T-cell (primary cell): ENCODE measurements around the gene GRIN2A. TPM values are rescaled to one million over a fixed set of nuclear protein-coding genes. Genes with fewer than 3 reads are reported as not detected.

Experiments
- ATAC-seq, 4 experiments: fragments of 200-7000 bp in 3 of 4; fragments of 150-1000 bp in 1 of 4; cut with Tn5 transposase; replicated peaks in 1 of 4; 1 replicate in 3 of 4; 2 replicates in 1 of 4; pipeline ENCODE4 v1.10.0; 2021; ENCODE audit warnings: moderate library complexity in 3 of 4, mild to moderate bottlenecking in 2 of 4, moderate number of reproducible peaks in 1 of 4
- CTCF ChIA-PET, 2 donors: fragments of 300-600 bp; sonication (Branson Sonifier 250); formaldehyde crosslinking; loops; one replicate each; lab custom pipeline; 2022; ENCODE audit warnings: antibody characterized with exemption in 2 of 2; lab: Charles Lee
- POLR2A ChIA-PET, 2 donors: fragments of 300-600 bp; sonication (Branson Sonifier 250); formaldehyde crosslinking; loops; one replicate each; lab custom pipeline; 2022; ENCODE audit warnings: antibody characterized with exemption in 2 of 2; lab: Charles Lee
- DNase-seq, 35 experiments: peaks; one replicate each; pipeline versions ENCODE4 v3.0.0 to v3.0.0-alpha.2; 2013 to 2023
- H3K27ac ChIP-seq: one replicate; pipeline ENCODE4 v1.5.1; 2013; ENCODE audit warnings: low read length
- H3K27me3 ChIP-seq, 2 experiments: replicated peaks in 1 of 2; 1 replicate in 1 of 2; 2 replicates in 1 of 2; pipeline versions ENCODE4 v1.6.1 to v1.7.0; 2013; ENCODE audit warnings: low read length in 1 of 2, mixed read lengths in 1 of 2; ENCODE audit not compliant: control insufficient read depth in 2 of 2, insufficient read depth in 2 of 2; ENCODE audit errors: extremely low read depth in 1 of 2
- H3K36me3 ChIP-seq, 2 donors: 1 replicate in 1 of 2; 2 replicates in 1 of 2; pipeline versions ENCODE4 v1.6.1 to v1.7.0; 2013; ENCODE audit warnings: low read length in 1 of 2; ENCODE audit not compliant: control insufficient read depth in 2 of 2, insufficient read depth in 1 of 2; ENCODE audit errors: extremely low read depth in 1 of 2
- H3K4me1 ChIP-seq, 2 experiments: 1 replicate in 1 of 2; 2 replicates in 1 of 2; pipeline versions ENCODE4 v1.6.1 to v1.7.0; 2013; ENCODE audit warnings: low read length in 2 of 2, mixed read lengths in 1 of 2; ENCODE audit not compliant: insufficient read depth in 2 of 2, control insufficient read depth in 1 of 2; ENCODE audit errors: extremely low read depth in 1 of 2
- H3K4me3 ChIP-seq, 2 donors: 1 replicate in 1 of 2; 2 replicates in 1 of 2; pipeline versions ENCODE4 v1.5.1 to v1.7.0; 2013; ENCODE audit warnings: mild to moderate bottlenecking in 2 of 2, low read length in 1 of 2, moderate library complexity in 1 of 2; ENCODE audit not compliant: control insufficient read depth in 1 of 2; ENCODE audit errors: extremely low read depth in 1 of 2
- H3K9me3 ChIP-seq: 2 replicates; pipeline ENCODE4 v1.7.0; 2013
- H3K27ac Mint-ChIP-seq, 2 donors: one replicate each; pipeline ENCODE4 v1.8.0; 2020 to 2021; ENCODE audit warnings: mild to moderate bottlenecking in 2 of 2, mixed read lengths in 2 of 2
- H3K27me3 Mint-ChIP-seq, 2 donors: one replicate each; pipeline ENCODE4 v1.8.0; 2021 to 2022; ENCODE audit warnings: mixed read lengths in 2 of 2
- H3K36me3 Mint-ChIP-seq: one replicate; pipeline ENCODE4 v1.8.0; 2021; ENCODE audit warnings: mixed read lengths
- H3K4me1 Mint-ChIP-seq, 3 donors: one replicate each; pipeline ENCODE4 v1.8.0; 2020 to 2022; ENCODE audit warnings: mixed read lengths in 3 of 3, mild to moderate bottlenecking in 1 of 3
- H3K4me3 Mint-ChIP-seq, 3 donors: one replicate each; pipeline ENCODE4 v1.8.0; 2020 to 2022; ENCODE audit warnings: mild to moderate bottlenecking in 3 of 3, mixed read lengths in 3 of 3, moderate library complexity in 3 of 3
- H3K9me3 Mint-ChIP-seq, 3 donors: one replicate each; pipeline ENCODE4 v1.8.0; 2020 to 2022; ENCODE audit warnings: mixed read lengths in 3 of 3
- WGBS: methylation state at CpG from one replicate; pipeline ENCODE4 v1.1.5; 2013; ENCODE audit warnings: missing lambda C conversion rate; ENCODE audit not compliant: insufficient coverage; 5-methylcytosine and 5-hydroxymethylcytosine counted together
- total RNA-seq, 35 experiments: library from RNA in 6 of 35; stranded (reverse) in 6 of 35; fragments of 120-200 nt in 1 of 35; gene quantifications; one replicate each; pipeline versions ENCODE4 v1.2.1 to v1.2.4 and lab custom pipeline; 2013 to 2026

GRIN2A gene
- total RNA-seq, 5 donors from 2014 or later (not counting 1 experiment from before 2014, with no cell fraction given), result 0.03 TPM; not detected in 4

DNA sequence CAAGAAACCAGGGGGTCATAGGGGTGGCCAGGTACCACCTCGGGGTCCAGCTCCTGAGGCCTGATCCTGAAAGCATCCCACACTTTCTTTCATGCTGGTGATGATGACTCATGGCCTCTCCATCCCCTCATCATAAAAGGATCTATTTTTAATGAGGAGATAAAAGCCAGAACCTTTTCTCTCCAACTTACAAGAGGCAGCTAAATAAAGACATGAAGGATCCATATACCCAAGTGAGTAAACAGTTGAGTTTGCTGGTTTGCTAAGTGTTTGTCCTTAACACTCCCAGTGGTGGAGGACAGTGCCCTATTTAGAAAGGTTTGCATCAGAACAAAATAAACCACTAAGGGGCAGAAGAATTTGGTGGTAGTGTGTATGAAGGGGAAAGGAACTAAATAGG is 383.8 kb downstream of the GRIN2A start:
- CTCF ChIA-PET, result no interaction called here
- Histone ChIP-seq H3K4me1 (no peaks in the 10 kb centered on the region), H3K36me3 (no peaks in the 10 kb centered on the region), H3K9me3 (no peaks in the 10 kb centered on the region), H3K27ac (no peak overlapping the region), H3K27me3 (no peaks in the 10 kb centered on the region), H3K4me3 (no peak overlapping the region)
- ATAC-seq, result no peak
- DNase-seq, result no peak
- POLR2A ChIA-PET, result no interaction called here
- H3K4me1 Mint-ChIP-seq, result no peaks in the 10 kb centered on the region
- H3K27me3 Mint-ChIP-seq, result peaks cover 0 to 6% of the 10 kb centered on the region in 2 donors
- no CpG with 5 or more reads among the region's 1 CpG for WGBS
- H3K36me3 Mint-ChIP-seq, result no peaks in the 10 kb centered on the region
- H3K4me3 Mint-ChIP-seq, result no peak overlapping the region
- H3K9me3 Mint-ChIP-seq, result peaks cover 5 to 6% (median 6%) of the 10 kb centered on the region in 3 donors
- no peak overlapping the region for H3K27ac Mint-ChIP-seq

GRCh38 chr16:9797306-9797705 is 384.9 kb downstream of the GRIN2A start:
- Histone ChIP-seq H3K9me3 (no peaks in the 10 kb centered on the region), H3K36me3 (no peaks in the 10 kb centered on the region), H3K4me1 (no peaks in the 10 kb centered on the region), H3K27ac (no peak overlapping the region), H3K4me3 (no peak overlapping the region), H3K27me3 (no peaks in the 10 kb centered on the region)
- ChIA-PET POLR2A (no interaction called here), CTCF (no interaction called here)
- no peak for ATAC-seq
- WGBS, result no CpG with 5 or more reads among the region's 6 CpGs
- no peaks in the 10 kb centered on the region for H3K36me3 Mint-ChIP-seq
- peaks cover 5 to 6% (median 6%) of the 10 kb centered on the region in 3 donors for H3K9me3 Mint-ChIP-seq
- H3K4me3 Mint-ChIP-seq, result no peak overlapping the region
- peaks cover 0 to 6% of the 10 kb centered on the region in 2 donors for H3K27me3 Mint-ChIP-seq
- H3K27ac Mint-ChIP-seq, result no peak overlapping the region
- no peaks in the 10 kb centered on the region for H3K4me1 Mint-ChIP-seq
- DNase-seq, result no peak

GRCh38 chr16:9793623-9794022 is 388.6 kb downstream of the GRIN2A start:
- Mint-ChIP-seq H3K27ac (no peak overlapping the region), H3K9me3 (peaks cover 0 to 6% (median 0%) of the 10 kb centered on the region in 3 donors), H3K4me1 (no peaks in the 10 kb centered on the region), H3K36me3 (no peaks in the 10 kb centered on the region), H3K4me3 (no peak overlapping the region), H3K27me3 (peaks cover 0 to 3% of the 10 kb centered on the region in 2 donors)
- Histone ChIP-seq H3K4me1 (no peaks in the 10 kb centered on the region), H3K27me3 (no peaks in the 10 kb centered on the region), H3K36me3 (no peaks in the 10 kb centered on the region), H3K27ac (no peak overlapping the region), H3K9me3 (no peaks in the 10 kb centered on the region), H3K4me3 (no peak overlapping the region)
- DNase-seq (no peak), ATAC-seq (no peak)
- POLR2A ChIA-PET, result no interaction called here
- 89% methylated on average over 1 of the region's 6 CpGs for WGBS
- CTCF ChIA-PET, result no interaction called here

DNA sequence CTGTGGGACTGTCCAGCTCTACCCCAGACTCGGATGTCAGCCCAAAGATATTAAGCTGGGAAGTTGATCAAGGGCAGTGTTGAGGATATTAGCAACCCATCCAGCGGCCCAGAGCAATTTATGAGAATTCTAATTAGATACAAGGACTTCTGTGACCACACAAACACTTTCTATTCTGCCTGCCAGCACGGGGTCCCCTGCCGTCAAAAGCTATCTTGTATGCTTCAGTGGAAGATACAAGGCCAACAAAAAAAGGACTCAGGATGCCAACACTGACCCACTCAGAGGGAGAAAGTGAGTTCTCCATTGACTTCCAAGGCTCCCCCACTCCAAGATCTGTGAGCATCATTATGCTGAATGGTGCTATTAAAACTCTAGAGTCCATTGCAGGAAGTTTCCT is 390.7 kb downstream of the GRIN2A start:
- ATAC-seq, result no peak
- peaks cover 0 to 6% (median 4%) of the 10 kb centered on the region in 3 donors for H3K9me3 Mint-ChIP-seq

GRCh38 chr16:9790199-9790598 is 392.0 kb downstream of the GRIN2A start:
- Mint-ChIP-seq H3K36me3 (no peaks in the 10 kb centered on the region), H3K27ac (no peak overlapping the region), H3K4me1 (no peaks in the 10 kb centered on the region), H3K4me3 (no peak overlapping the region), H3K27me3 (no peaks in the 10 kb centered on the region), H3K9me3 (peaks cover 0 to 6% (median 4%) of the 10 kb centered on the region in 3 donors)
- no CpG with 5 or more reads among the region's 2 CpGs for WGBS
- H3K9me3 ChIP-seq, result no peaks in the 10 kb centered on the region
- DNase-seq (no peak), ATAC-seq (no peak)
- CTCF ChIA-PET, result no interaction called here
- no peaks in the 10 kb centered on the region for H3K4me1 ChIP-seq
- H3K4me3 ChIP-seq, result no peak overlapping the region
- no peaks in the 10 kb centered on the region for H3K36me3 ChIP-seq
- POLR2A ChIA-PET, result no interaction called here
- H3K27ac ChIP-seq, result no peak overlapping the region
- H3K27me3 ChIP-seq, result no peaks in the 10 kb centered on the region

More for the DNA sequence above, 390.7 kb downstream of the GRIN2A start:
- H3K4me1 Mint-ChIP-seq, result no peaks in the 10 kb centered on the region
- no peaks in the 10 kb centered on the region for H3K36me3 Mint-ChIP-seq
- H3K27ac Mint-ChIP-seq, result no peak overlapping the region
- CTCF ChIA-PET, result no interaction called here
- no peak overlapping the region for H3K4me3 ChIP-seq
- no peaks in the 10 kb centered on the region for H3K36me3 ChIP-seq
- H3K27ac ChIP-seq, result no peak overlapping the region
- no peaks in the 10 kb centered on the region for H3K27me3 Mint-ChIP-seq
- H3K4me3 Mint-ChIP-seq, result no peak overlapping the region
- DNase-seq, result no peak
- H3K27me3 ChIP-seq, result no peaks in the 10 kb centered on the region
- H3K9me3 ChIP-seq, result no peaks in the 10 kb centered on the region
- POLR2A ChIA-PET, result no interaction called here
- no peaks in the 10 kb centered on the region for H3K4me1 ChIP-seq
- WGBS, result 62% methylated on average over 2 of the region's 4 CpGs

DNA sequence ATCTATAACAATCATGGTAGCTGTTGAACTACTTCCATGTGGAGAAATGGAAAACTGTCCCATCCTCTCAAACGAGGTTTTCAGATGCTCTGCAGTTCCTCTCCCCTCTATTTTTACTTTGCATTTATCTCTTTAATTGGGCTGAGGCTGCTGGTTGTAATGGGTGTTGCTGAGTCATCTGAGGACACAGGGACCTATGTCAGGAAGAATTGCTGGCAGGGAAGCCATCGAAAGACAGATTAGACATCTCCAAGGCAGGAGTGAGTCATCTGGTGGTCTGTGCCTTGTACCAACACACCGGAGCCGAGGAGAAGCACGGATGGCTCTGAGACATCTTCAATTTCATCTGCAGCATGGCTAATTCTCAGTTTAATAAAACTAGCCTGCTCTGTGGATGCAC is 394.5 kb downstream of the GRIN2A start:
- H3K4me3 Mint-ChIP-seq, result no peak overlapping the region
- H3K36me3 ChIP-seq, result no peaks in the 10 kb centered on the region
- H3K4me1 Mint-ChIP-seq, result no peaks in the 10 kb centered on the region
- no peaks in the 10 kb centered on the region for H3K9me3 ChIP-seq
- H3K27ac ChIP-seq, result no peak overlapping the region
- 66% methylated on average over 4 of the region's 5 CpGs for WGBS
- H3K27ac Mint-ChIP-seq, result no peak overlapping the region
- ATAC-seq, result no peak
- no peaks in the 10 kb centered on the region for H3K36me3 Mint-ChIP-seq
- no peaks in the 10 kb centered on the region for H3K27me3 Mint-ChIP-seq
- CTCF ChIA-PET, result no interaction called here
- no peaks in the 10 kb centered on the region for H3K4me1 ChIP-seq
- H3K27me3 ChIP-seq, result no peaks in the 10 kb centered on the region
- POLR2A ChIA-PET, result no interaction called here
- peaks cover 0 to 9% (median 5%) of the 10 kb centered on the region in 3 donors for H3K9me3 Mint-ChIP-seq
- DNase-seq, result no peak
- no peak overlapping the region for H3K4me3 ChIP-seq

- no peak overlapping the region for H3K4me3 ChIP-seq
- H3K27me3 ChIP-seq, result peaks cover 0 to 2% of the 10 kb centered on the region in 2 experiments
- ChIA-PET POLR2A (no interaction called here), CTCF (no interaction called here)
- Mint-ChIP-seq H3K9me3 (peaks cover 0 to 13% (median 4%) of the 10 kb centered on the region in 3 donors), H3K27ac (no peak overlapping the region), H3K36me3 (no peaks in the 10 kb centered on the region), H3K4me1 (no peaks in the 10 kb centered on the region), H3K27me3 (peaks cover 0 to 5% of the 10 kb centered on the region in 2 donors), H3K4me3 (no peak overlapping the region)
- DNase-seq, result no peak
- ATAC-seq, result no peak
- no peaks in the 10 kb centered on the region for H3K9me3 ChIP-seq
- H3K4me1 ChIP-seq, result no peaks in the 10 kb centered on the region
- H3K36me3 ChIP-seq, result no peaks in the 10 kb centered on the region
- WGBS, result no CpG with 5 or more reads among the region's 4 CpGs
- no peak overlapping the region for H3K27ac ChIP-seq
Measured at GRCh38 chr16:9780831-9781230, 401.4 kb downstream of the GRIN2A start.
